HG03378 (cell line): Measurements from ENCODE around the gene ALDH4A1.
"Not testable (repeated sequence)": the region's sequence is repeated elsewhere in the genome, so short reads cannot be mapped to it uniquely, and the experiment has no call there.

Source experiments
- ATAC-seq: cut with Tn5 transposase; IDR thresholded peaks from one replicate; pipeline ENCODE4 v1.9.1; 2021; ENCODE audit warnings: mild to moderate bottlenecking, moderate library complexity; ENCODE audit not compliant: unreplicated experiment

ALDH4A1 gene

DNA sequence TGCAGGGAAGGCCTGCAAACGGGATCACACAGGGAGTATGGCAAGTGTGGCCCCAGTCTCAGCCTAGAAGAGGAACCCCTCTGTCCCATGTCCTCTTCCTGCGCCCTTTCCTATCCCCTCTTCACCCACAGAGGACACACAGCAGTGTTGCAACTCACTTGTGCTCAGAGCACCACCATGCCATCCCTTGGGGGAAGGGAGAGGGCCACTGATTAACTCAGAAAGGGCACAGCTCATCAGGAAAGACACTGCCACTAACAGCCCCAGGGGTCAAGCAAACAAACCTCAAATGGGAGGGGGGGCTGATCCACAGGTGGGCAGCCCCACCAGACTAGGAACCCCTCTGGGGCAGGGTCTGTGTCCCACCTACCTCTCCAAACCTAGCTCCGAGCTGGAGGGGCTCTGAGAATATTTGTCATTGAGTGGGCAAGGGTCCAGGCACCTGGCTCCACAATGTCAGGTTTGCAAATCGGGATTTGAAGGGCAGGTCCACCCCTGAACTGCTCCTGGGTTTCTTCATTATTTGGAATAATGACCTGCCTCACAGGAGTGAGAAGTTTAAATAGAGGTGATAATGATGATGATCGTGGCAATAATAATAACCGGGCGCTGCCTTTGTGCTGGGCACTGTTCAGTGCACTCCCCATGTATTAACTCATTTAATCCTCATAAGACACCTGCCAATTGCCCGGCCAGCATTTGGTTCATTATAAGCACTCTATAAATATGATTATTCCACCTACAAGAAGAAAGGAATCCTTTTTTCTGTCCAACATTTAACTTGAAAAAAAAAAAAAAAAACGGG lies 1.0 kb downstream of the ALDH4A1 start:
- no peak for ATAC-seq

DNA sequence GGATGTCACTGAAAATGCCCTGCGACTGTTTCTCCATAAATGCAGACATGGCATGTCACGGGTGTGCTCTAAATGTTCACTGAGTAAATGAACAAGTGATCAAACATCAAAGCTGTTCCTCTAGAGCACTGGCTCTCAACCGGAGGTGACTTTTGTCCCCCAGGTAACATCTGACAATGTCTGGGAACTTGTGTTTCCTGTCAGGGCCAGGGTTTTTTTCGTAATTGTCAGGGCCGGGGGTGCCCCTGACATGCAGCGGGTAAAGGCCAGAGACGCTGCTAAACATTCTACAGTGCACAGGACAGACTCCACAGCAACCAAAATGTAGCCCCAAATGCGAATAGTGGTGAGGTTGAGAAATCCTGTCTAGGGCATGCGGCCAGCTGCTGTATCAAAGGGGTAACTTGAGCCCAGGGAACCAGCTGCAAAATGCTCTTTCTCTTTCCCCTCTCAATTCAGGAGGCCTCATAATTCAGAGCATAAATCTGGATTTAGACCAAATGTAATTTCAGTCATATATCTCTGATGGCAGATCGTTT lies 2.0 kb downstream of the ALDH4A1 start:
- ATAC-seq, result no peak

DNA sequence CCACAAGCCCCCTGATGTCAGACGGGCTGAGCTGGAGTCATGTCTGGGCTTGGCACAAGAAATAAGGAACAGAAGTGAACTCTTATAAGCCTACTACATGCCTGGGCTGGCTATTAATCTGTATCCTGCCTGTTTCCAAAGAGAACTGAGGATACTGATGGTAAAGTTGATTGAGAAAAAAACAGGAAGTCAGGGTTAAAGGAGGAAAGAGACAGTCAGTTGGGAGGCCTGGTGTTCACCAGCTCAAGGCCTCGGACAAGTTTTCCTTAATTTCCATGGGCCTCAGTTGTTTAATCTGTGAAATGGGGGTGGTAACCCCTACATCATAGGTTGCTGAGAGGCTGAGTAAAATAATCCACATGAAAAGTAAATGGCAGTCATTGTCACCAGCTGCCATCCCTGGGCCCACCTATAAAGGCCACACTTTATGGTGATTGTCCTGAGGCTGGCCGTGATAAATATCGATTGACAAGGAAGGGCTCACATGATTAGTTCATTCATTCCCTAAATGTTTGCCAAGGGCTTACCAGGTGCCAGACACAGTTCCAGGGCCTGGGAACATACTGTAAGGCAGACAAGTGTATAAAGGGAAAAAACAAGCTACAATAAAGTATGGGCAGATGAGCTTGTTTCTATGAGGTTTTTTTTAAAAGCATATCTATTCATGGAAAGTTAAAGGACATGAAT lies 2.8 kb downstream of the ALDH4A1 start:
- no peak for ATAC-seq

DNA sequence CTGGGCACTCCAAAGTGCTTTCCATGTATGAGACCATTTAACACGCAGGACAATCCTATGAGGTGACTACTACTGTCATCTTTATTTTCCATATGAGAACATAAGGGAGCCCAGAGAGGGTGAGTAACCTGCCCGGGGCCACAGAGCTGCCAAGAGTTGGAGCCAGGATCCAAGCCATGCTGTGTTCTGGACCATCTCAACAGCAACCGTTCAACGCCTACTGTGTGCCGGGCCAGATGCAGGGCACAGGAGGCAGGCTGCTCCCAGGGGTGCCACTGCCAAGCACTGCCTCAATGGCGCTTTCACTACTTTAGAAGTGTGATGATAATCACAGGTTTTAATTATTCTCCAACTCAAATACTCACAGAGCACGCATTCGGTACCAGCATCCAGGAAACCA lies 3.8 kb downstream of the ALDH4A1 start:
- ATAC-seq, result no peak

DNA sequence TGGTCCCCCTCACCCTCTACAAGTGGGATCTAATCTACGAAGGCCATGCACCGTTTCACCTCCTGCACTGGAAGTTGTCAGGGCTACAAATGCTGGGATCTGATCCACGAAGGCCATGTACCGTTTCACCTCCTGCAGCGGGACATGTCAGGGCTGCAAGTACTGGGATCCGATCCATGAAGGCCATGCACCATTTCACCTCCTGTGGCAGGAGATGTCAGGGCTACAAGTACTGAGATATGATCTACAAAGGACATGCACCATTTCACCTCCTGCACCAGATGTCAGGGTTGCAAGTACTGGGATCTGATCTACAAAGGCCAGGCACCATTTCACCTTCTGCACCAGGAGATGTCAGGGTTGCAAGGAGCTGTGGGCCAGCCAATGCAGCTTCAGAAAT lies 7.0 kb downstream of the ALDH4A1 start:
- ATAC-seq, result no peak

DNA sequence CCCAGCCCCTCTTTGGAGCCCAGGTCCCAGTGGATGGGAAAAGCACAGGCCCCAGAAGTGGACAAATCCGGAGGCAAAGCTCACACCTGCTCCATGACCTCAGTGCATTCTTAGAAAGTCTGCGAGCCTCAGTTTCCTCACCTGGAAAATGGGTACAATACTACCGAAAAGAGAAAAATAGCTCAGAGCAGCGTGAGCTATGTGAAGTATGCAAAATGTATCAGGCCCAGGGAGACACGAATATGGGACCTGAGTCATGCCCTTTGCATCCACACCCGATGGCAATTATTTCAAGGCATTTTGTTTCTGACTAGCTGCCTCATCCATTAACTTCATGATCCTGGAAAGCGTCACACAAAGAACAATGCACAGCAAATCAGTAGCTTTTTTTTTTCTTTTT lies 9.2 kb downstream of the ALDH4A1 start:
- no peak for ATAC-seq

DNA sequence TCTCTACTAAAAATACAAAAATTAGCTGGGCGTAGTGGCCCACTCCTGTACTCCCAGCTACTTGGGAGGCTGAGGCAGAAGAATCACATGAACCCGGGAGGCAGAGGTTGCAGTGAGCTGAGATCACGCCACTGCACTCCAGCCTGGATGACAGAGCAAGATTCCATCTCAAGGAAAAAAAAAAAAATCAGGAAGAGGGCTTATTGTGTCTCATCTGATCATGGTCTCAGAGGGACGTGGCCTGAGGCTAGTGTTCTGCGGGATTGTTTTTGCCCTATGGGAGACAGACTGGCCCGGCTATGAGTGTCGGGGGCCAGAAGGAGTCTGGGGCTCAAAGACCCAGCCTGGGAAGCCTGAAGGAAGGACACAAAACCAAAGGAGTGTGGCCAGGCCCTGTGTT lies 10.5 kb downstream of the ALDH4A1 start:
- ATAC-seq, result not testable (repeated sequence)

DNA sequence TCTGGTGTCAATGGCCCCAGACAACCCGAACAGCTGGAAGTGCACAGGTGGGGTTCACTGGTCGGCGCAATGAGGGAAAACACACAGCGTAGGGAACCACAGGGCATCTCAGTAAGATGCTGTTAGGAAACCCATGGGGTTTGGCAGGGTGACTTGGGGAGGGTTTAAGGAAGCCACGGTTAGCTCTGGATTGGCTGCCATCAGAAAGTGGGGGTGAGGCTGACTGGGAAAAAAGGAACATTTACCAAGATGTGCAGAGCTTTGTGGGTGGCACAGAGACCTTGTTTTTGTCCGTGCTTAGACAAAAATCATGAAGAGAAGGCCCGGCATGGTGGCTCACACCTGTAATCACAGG lies 11.0 kb downstream of the ALDH4A1 start:
- ATAC-seq, result no peak

DNA sequence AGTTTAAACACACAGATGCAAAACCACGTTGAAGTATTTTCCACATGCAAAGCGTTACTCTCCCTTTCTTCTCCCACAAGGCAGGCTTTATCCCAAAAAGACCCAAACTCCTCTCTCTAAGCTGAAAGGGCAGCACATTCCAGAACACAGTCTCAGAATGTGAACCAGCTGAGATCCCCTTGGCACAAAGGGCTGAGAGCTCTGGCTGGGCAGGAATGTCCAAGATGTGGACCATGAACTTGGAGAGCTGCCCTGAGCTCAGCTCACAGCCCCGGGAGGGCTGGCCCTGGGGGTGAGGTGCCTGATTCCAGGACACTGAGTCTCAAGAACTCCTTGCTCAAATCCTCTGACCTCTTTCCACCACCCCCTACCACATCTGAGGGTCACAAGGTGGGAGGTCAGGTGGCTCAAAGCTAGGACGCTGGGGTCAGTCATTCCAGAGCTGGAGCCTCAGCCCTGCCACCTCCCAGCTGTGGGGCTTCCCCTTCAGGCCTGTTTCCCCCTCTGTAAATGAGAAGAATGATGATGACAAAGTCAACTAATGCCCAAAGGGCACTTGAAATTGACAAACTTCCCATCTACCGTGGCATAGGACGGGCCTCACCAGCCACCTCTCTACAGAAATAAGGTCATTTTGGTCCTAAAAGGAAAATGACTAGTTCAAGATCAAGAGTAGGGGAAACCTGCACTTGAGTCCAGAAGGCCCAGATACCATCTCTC lies 11.5 kb downstream of the ALDH4A1 start:
- no peak for ATAC-seq

DNA sequence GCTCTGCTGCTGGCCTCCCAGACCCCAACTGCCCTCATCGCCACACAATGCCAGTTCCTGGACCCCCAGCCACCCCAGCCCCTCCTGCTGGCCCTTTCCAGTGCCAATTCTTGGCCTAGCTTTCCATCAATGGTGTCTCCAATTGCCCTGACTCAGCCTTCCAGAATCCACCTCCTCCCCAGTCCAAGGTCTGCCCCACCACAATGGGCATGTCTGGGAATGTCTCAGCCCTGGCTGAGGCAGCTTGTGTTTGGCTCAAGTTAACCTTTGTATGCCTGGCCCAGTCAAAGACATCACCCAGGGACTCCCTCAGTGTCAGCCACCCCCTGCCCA lies 16.4 kb downstream of the ALDH4A1 start:
- no peak for ATAC-seq

DNA sequence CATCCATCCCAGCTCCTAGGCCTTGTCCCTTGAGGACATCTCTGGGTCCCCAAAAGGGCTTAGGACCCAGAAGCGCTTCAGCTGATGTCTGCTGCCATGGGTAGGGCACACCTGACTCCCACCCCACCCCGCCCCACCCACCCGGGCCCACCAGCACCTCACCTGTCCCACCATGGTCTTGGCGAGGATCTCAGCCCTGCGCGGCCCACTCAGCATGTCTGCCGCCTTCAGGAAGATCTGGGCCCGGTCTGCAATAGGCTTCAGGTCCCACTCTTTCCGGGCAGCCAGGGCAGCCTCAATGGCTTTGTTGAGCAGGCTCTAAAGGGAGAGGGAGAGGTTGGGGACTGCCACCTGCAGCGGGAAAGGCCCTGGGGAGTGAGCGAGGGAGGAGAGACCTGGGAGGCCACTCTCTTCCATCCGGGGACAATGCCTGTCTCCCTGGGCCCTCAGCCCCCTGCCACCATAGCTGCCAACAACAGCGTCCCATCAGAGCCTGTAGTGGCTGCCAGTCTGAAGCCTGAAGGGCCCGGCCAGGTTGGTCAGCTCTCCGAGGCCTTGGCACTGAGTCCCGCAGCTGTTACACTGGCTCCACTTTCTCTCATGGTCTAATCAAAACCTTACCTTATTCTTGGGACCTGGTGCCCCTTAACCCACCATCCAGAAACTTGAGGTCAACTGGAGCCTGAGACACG lies 16.9 kb downstream of the ALDH4A1 start:
- ATAC-seq, result no peak

DNA sequence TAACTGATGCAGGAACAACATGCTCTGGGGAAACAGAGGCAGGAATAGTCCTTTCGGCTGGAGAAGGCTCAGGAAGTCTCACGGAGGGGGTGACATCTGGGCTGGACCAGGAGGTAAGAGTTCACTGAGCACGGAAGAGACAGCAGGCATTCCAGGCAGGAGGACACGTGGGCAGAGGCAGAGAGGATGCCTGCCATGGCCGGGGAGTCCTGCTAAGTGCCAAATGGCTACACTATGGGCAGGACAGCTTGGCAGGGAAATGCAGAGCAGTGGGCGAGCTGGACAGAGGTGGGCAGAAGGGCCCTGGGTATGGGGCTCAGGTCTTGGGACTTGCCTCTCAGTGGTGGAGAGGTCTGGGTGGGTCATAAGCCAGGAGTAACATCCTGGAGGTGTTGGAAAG lies 17.6 kb downstream of the ALDH4A1 start:
- no peak for ATAC-seq

DNA sequence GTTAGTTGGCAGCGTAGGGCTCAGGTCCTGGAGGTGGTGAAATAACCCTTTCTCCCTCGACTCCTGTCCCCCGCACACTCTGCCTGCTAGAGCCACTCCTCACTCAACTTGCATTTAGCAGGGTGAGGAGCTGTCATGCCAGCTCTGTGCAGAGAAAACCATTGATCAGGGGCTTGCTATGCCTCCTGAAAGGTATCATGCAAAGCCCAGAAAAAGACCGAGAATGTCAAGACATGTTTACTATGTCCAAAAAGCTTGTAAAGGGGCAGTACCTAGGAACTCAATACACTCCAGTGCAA lies 18.0 kb downstream of the ALDH4A1 start:
- no peak for ATAC-seq

DNA sequence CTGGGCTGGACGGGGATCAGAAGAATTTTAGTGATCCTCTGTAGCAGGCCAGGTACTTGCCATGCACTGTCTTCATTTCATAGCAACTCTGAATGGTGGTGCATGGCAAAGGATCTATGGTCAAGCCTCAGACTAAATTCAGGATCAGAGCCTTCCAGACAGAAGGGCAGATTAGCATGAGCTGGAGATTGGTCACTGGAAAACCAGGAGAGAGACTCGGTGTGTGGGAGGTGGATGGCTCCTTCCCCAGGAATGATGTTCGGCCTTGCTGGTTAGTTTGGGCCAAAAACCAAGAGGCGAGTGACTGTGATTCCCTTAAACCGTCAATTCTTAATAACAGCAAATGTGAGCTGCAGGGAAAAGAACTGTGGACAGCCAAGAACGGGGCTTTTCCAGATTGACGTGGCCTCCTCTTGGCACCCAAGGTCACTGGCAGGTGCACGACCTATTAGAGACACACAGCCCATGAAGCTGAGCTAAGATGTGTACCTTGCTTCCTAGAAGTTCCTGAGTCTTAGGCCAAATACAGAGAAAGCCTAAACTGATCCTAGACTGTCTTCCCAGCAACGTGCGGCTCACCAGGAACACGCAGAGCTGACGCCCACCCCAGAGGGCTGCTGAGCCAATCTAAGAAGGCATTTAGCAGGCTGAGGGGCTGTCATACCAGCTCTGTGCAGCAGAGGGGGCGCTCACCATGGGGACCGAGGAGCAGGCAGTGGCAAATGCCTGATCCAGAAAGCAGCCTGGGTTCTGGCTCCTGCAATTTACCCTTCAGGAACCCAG lies 18.5 kb downstream of the ALDH4A1 start:
- no peak for ATAC-seq

DNA sequence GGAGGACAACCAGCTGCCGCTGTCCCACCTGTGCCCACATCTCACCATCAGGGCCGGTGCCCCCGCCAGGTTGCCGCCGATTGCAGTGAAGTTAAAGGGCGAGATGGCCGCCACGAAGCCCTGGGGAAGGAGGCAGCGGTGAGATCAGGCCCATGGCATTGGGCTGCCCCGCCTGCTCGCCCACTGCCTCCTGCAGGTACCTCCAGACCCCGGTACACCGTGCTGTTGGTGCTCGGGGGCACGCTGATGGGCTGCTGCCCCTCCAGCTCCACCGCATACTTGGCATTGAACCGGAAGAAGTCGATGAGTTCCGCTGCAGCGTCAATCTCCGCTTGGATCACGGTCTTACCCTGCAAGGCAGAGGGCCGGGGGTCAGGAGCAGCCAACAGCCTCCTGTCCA lies 19.3 kb downstream of the ALDH4A1 start:
- ATAC-seq, result no peak

DNA sequence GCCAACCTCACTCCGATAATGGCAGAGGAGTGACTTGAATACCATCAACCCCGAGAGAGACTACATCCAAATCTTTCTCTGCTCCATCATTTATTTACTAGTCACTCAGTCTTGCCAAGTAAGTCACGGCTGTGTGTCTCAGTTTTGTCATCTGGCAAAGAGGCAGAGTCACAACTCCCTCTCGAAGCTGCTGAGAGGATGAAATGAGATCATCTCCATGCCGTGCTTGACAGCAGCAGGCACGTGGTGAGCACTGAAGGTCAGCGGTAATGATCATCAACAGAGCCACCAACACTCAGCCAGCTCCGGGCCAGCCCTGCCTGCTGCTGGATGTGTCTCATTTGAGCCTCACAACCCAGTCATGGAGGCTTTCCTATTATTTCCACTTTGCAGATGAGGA lies 19.9 kb downstream of the ALDH4A1 start:
- ATAC-seq, result no peak

DNA sequence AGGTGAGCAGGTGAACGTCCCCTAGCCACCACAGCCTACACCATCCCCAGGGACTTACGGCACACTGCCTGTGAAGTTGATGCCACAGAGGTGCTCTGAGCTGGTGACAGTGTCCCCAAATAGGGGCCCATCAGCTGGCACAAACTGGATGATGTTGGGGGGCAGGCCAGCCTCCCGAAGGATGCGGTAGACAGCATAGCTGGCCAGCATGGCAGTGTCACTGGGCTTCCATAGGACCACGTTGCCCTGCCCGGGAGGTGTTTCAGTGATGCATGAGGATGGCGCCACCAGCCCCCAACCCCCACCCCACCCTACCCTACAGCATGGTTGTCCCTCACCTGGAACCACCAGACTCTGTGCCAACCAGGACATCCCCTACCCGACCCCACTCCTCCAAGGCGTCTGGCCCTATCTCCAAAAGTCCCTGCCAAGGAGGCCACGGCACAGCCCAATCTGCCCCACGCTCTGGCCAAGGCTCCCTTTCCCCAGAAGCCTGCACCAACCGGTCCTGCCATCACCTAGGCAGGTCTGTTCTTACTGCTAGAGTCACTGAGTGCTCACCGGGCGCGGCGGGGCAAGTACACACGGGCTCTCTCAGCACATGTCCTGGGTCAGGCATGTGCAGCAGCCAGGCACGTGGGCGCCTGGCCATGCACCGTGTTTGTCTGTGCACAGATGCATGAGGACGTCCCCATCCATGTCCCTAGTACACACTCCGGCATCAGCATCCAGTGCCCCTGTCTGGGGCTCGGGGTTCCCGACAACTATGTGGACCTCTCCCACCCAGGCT lies 20.5 kb downstream of the ALDH4A1 start:
- ATAC-seq, result no peak

DNA sequence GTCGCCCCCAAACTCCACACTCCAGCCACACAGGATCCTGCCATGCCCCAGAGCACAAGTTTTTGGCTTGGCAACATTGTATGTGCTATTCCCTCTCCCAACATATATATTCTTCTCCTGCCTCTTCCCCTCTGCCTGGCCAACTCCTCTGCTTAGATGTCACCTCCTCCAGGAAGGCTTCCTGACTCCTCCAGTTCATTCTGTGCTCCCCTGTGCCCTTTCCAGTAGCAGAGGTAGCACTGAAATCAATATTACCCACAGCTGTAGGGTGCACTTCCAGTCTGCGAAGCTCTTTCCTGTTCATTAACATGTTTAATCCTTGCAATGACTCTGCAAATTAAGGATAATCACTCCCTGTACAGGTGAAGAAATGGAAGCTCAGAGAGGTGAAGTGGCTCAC lies 21.2 kb downstream of the ALDH4A1 start:
- ATAC-seq, result no peak

DNA sequence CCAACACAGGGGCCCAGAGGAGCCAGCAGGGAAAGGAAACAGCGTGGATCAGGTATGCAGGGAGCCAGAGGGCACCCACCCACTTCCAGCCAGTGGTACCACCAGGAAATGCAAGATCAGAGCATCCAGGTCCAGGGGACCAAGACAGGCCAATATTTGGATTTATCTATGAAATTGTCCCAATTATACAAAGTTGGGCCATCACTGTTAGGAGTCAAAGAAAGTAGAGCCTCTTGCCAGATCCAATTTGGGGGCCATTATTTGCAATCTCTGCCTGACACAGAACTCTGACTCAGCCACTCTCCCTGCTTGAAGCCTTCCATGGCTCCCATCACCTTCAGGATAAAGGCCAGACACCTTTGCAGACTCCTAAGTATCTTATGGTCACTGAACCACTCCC lies 21.8 kb downstream of the ALDH4A1 start:
- ATAC-seq, result no peak

DNA sequence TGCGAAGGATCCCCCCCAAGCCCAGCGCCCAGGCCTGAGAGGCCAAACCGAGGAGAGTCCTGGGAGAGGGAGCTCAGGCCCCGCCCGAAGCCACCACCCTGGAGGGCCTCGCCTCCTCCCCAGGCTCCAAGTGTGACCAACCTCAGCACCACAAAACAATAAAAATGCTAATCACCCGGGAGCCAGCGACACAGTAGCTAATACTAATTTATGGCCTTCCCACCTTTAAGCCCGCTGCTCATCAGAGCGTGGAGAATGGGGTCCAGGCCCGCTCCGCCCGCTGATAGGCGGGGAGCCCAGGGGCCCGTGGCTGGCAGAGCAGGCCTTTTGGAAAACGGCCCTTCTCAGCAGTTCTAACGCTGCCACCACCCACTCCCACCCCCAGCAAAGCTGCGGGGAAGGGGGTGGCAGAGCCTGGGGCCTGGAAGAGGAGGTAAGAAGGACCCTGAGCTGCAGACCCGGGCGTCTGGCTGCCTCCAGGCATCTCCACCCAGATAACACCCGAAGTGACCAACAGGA lies 22.5 kb downstream of the ALDH4A1 start:
- no peak for ATAC-seq
